ENCODE data around the gene FAF1.

FAF1 gene

GRCh38 chr1:50559421-50559820 is 400.6 kb downstream of the FAF1 start:
- H4K20me1 ChIP-seq (ENCODE audit: control insufficient read depth, insufficient read depth, low read depth, low read length): 0 out of 2 replicates have a peak, but pooled peaks cover 3% of the 10 kb centered on the region
- no peaks in the 10 kb centered on the region for H3K79me2 ChIP-seq (ENCODE audit: control insufficient read depth, low read length)
- H3K4me3 ChIP-seq (ENCODE audit: low read length): no peak overlapping the region
- H3K4me1 ChIP-seq (ENCODE audit: control insufficient read depth, low read length): no peaks in the 10 kb centered on the region
- no peak for TF ChIP-seq CTCF (IDR thresholded peaks at IDR 0.05; ENCODE audit: low read depth, low read length, poor library complexity, severe bottlenecking)
- no peak for TF ChIP-seq EZH2phosphoT487 (IDR thresholded peaks at IDR 0.05; ENCODE audit: borderline replicate concordance, low read length)
- no peak overlapping the region for H3K27ac ChIP-seq (ENCODE audit: low read depth, low read length)
- no peaks in the 10 kb centered on the region for H3K9me3 ChIP-seq (ENCODE audit: control insufficient read depth, insufficient read depth, low read length)
- H3K4me2 ChIP-seq (ENCODE audit: low read length): no peak overlapping the region
- H3K9me2 ChIP-seq (replicated peaks; ENCODE audit: control insufficient read depth, low read length): no peaks in the 10 kb centered on the region
- H3K27me3 ChIP-seq (ENCODE audit: control insufficient read depth, low read length): no peaks in the 10 kb centered on the region
- H3K36me3 ChIP-seq (ENCODE audit: control insufficient read depth, low read length): peaks cover 20% of the 10 kb centered on the region
- H3F3A ChIP-seq (ENCODE audit: control insufficient read depth, insufficient read depth): no peaks in the 10 kb centered on the region

- Histone ChIP-seq H3K27me3 (ENCODE audit: control insufficient read depth, low read length) (no peaks in the 10 kb centered on the region), H3K27ac (ENCODE audit: low read depth, low read length) (no peak overlapping the region), H3K9me3 (ENCODE audit: control insufficient read depth, insufficient read depth, low read length) (no peaks in the 10 kb centered on the region), H3K4me3 (ENCODE audit: low read length) (no peak overlapping the region), H3K9me2 (replicated peaks; ENCODE audit: control insufficient read depth, low read length) (no peaks in the 10 kb centered on the region), H3K4me2 (ENCODE audit: low read length) (no peak overlapping the region), H3F3A (ENCODE audit: control insufficient read depth, insufficient read depth) (no peaks in the 10 kb centered on the region), H3K4me1 (ENCODE audit: control insufficient read depth, low read length) (no peaks in the 10 kb centered on the region), H3K36me3 (ENCODE audit: control insufficient read depth, low read length) (no peaks in the 10 kb centered on the region), H4K20me1 (ENCODE audit: control insufficient read depth, insufficient read depth, low read depth, low read length) (0 out of 2 replicates have a peak, but pooled peaks cover 3% of the 10 kb centered on the region), H3K79me2 (ENCODE audit: control insufficient read depth, low read length) (no peaks in the 10 kb centered on the region)
- TF ChIP-seq CTCF (IDR thresholded peaks at IDR 0.05; ENCODE audit: low read depth, low read length, poor library complexity, severe bottlenecking) (no peak), EZH2phosphoT487 (IDR thresholded peaks at IDR 0.05; ENCODE audit: borderline replicate concordance, low read length) (no peak)
Observed at GRCh38 chr1:50553921-50554320, 406.1 kb downstream of the FAF1 start.

DNA sequence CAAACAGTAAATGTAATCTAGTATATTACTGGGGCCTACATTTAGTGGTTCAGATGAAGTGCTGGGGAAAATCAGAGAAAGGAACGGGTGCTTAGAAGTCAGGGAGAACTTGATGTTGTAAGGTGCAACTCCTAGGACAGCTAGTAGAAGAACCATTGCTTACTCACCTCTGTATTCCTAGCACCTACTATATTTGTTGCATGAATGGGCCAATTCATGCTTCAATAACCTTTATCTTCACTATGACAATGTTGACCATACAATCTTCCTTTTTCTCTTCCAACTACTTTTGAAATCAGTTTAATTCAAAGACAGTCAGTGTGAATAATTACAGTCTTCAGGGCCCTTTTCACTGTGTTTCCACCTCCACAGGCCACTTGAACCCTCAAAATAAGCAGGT is 411.8 kb downstream of the FAF1 start:
- Histone ChIP-seq H3K36me3 (ENCODE audit: control insufficient read depth, low read length) (no peaks in the 10 kb centered on the region), H3K4me3 (ENCODE audit: low read length) (no peak overlapping the region), H3K9me3 (ENCODE audit: control insufficient read depth, insufficient read depth, low read length) (no peaks in the 10 kb centered on the region), H3K4me2 (ENCODE audit: low read length) (no peak overlapping the region), H4K20me1 (ENCODE audit: control insufficient read depth, insufficient read depth, low read depth, low read length) (no peaks in the 10 kb centered on the region), H3K79me2 (ENCODE audit: control insufficient read depth, low read length) (no peaks in the 10 kb centered on the region), H3K27me3 (ENCODE audit: control insufficient read depth, low read length) (no peaks in the 10 kb centered on the region), H3F3A (ENCODE audit: control insufficient read depth, insufficient read depth) (no peaks in the 10 kb centered on the region), H3K27ac (ENCODE audit: low read depth, low read length) (no peak overlapping the region), H3K9me2 (replicated peaks; ENCODE audit: control insufficient read depth, low read length) (no peaks in the 10 kb centered on the region), H3K4me1 (ENCODE audit: control insufficient read depth, low read length) (no peaks in the 10 kb centered on the region)
- TF ChIP-seq CTCF (IDR thresholded peaks at IDR 0.05; ENCODE audit: low read depth, low read length, poor library complexity, severe bottlenecking): no peak
- no peak for TF ChIP-seq EZH2phosphoT487 (IDR thresholded peaks at IDR 0.05; ENCODE audit: borderline replicate concordance, low read length)

All from DOHH2 (cell line).